ENCODE measurements around the gene INSR.
A peak's percentile ranks its signal among the peaks of the same experiment; 100 is the strongest.

INSR gene

DNA sequence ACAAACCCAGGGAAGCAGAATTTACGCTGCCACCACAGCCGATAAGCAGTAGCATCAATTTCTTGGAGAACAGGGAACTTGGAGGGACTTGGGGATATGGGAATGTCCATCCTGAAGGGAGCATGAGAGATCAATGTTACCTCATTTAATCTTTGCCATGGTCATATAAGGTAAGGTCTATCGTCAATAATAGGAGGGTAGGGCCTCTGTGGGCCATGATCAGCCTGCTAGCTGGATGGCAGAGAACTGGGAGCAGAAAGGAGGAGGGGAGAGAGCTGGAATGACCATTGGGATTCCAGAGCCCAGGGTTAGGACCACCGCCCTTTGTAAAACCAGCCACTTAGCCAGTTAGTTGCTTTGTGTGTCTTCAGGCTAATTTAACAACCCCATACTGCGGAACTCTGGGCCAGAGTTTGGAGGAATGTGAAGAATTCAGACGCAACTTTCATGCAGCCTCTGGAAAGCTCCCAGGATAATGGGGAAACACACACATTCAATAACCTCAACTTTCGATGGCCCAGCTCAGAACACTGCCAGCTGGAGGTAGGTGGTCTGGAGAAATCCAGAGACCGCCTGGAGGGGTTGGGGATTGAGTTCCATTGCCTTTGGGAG is 184.4 kb downstream of the INSR start:
- peak in 1 of 2 donors; percentile 39 for DNase-seq (ENCODE audit: low read depth in 2 of 2)
- TF ChIP-seq CTCF (IDR thresholded peaks at IDR 0.05; ENCODE audit: low read depth, low read length) = no peak
- H3K4me3 ChIP-seq (replicated peaks in 1 of 2; ENCODE audit: low read depth in 2 of 2, low read length in 2 of 2) = no peak overlapping the region

DNA sequence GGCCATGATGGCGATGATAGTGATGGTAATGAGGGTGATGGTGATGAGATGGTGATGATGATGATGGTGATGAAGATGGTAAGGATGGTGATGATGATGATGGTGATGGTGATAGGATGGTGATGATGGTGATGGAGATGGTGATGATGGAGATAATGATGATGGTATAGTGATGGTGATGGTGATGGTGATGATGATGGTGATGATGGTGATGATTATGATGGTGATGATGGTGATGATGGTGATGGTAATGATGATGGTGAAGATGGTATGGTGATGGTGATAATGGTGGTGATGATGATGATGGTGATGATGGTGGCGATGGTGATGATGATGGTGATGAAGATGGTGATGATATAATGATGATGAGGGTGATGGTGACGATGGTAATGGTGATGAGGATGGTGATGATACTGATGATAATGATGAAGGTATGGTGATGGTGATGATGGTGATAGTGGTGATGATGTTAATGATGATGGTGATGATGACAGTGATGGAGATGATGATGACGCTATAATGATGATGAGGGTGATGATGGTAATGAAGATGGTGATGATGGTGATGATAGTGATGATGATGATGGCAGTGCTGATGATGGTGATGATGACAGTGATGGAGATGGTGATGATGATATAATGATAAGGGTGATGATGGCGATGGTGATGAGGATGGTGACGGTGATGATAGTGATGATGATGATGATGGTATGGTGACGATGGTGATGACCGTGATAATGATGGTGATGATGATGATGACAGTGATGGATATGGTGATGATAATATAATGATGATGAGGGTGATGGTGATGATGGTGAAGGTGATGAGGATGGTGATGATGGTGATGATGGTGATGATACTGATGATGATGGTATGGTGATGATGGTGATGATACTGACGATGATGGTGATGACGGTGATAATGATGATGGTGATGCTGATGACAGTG is 187.2 kb downstream of the INSR start:
- no peak for DNase-seq (ENCODE audit: low read depth in 2 of 2)
- no peak for TF ChIP-seq CTCF (IDR thresholded peaks at IDR 0.05; ENCODE audit: low read depth, low read length)
- no peak overlapping the region for H3K4me3 ChIP-seq (replicated peaks in 1 of 2; ENCODE audit: low read depth in 2 of 2, low read length in 2 of 2)

GRCh38 chr19:7104747-7105447 is 189.3 kb downstream of the INSR start:
- no peak for DNase-seq (ENCODE audit: low read depth in 2 of 2)

GRCh38 chr19:7101498-7102253 is 192.5 kb downstream of the INSR start:
- no peak overlapping the region for H3K4me3 ChIP-seq (replicated peaks in 1 of 2; ENCODE audit: low read depth in 2 of 2, low read length in 2 of 2)
- no peak for TF ChIP-seq CTCF (IDR thresholded peaks at IDR 0.05; ENCODE audit: low read depth, low read length)
- DNase-seq (ENCODE audit: low read depth in 2 of 2) = no peak

More at GRCh38 chr19:7104747-7105447, 189.3 kb downstream of the INSR start:
- TF ChIP-seq CTCF (IDR thresholded peaks at IDR 0.05; ENCODE audit: low read depth, low read length) = no peak
- H3K4me3 ChIP-seq (replicated peaks in 1 of 2; ENCODE audit: low read depth in 2 of 2, low read length in 2 of 2) = no peak overlapping the region

DNA sequence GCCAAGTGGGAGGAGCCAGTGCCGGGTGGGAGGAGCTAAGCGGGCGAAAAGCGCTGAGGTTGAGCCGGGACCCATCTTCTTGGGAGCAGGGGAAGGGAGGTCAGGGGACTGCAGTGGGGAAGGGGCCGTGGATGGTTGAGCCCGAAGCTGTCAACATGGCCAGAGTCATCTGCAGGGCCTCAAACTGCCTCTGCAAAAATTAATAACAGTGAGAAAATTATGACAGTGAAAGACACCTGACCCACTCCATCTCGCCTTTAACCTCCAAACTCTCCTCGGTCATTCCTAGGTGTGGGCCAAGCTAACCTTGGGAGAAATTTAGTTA is 194.7 kb downstream of the INSR start:
- H3K4me3 ChIP-seq (replicated peaks in 1 of 2; ENCODE audit: low read depth in 2 of 2, low read length in 2 of 2) = peak overlapping the region; percentile 79
- no peak for TF ChIP-seq CTCF (IDR thresholded peaks at IDR 0.05; ENCODE audit: low read depth, low read length)

More for the DNA sequence above, 194.7 kb downstream of the INSR start:
- DNase-seq (ENCODE audit: low read depth in 2 of 2) = no peak
